GM12878 (cell line): Measurements from ENCODE around the gene LRRC14B. TPM values are rescaled to one million over a fixed set of nuclear protein-coding genes. Genes with fewer than 3 reads are reported as not detected.

ENCODE experiments used
- ATAC-seq: fragments of 200-7000 bp; cut with Tn5 transposase; 3 replicates; pipeline ENCODE4 v1.9.1; 2020; ENCODE audit warnings: mild to moderate bottlenecking, moderate library complexity
- BruUV-seq: library from RNA; stranded (reverse); fragments of 400-500 nt; replicated peaks from 2 replicates; lab custom pipeline; 2021; lab: Mats Ljungman, UMichigan
- CTCF ChIA-PET: fragments of 300-600 bp; sonication (Branson Sonifier 250); formaldehyde crosslinking; extraction: SDS; loops from one replicate; lab custom pipeline; 2021; ENCODE audit warnings: inconsistent platforms; lab: Yijun Ruan, JAX
- POLR2A ChIA-PET: fragments of 350-600 bp; formaldehyde crosslinking; extraction: SDS; loops from one replicate; lab custom pipeline; 2021; ENCODE audit warnings: inconsistent platforms; lab: Charles Lee
- RAD21 ChIA-PET: fragments of 300-600 bp; sonication (Branson Sonifier 250); formaldehyde crosslinking; loops from one replicate; lab custom pipeline; 2023; ENCODE audit warnings: antibody characterized with exemption; ENCODE audit not compliant: unreplicated experiment; lab: Charles Lee
- SMC1A ChIA-PET: fragments of 300-600 bp; sonication (Branson Sonifier 250); formaldehyde crosslinking; loops from one replicate; lab custom pipeline; 2023; ENCODE audit not compliant: unreplicated experiment, uncharacterized antibody; lab: Charles Lee
- DNase-seq: peaks from one replicate; pipeline ENCODE4 v3.0.0-alpha.2; 2011; ENCODE audit warnings: low read depth, low spot score
- FAIRE-seq: peaks from 3 replicates; lab custom pipeline; 2011; peaks lifted over from hg19 to GRCh38; lab: Jason Lieb, UNC
- H2AFZ ChIP-seq: 2 replicates; pipeline ENCODE4 v1.6.0; 2011; ENCODE audit warnings: low read depth, low read length, control low read depth; ENCODE audit not compliant: control insufficient read depth
- H3K27ac ChIP-seq: 2 replicates; pipeline ENCODE4 v1.5.1; 2011; ENCODE audit warnings: control low read depth; ENCODE audit not compliant: control insufficient read depth, insufficient read depth
- H3K27me3 ChIP-seq, 2 experiments: replicated peaks in 1 of 2; 2 replicates each; pipeline versions ENCODE4 v1.6.0 to v1.6.1; 2011; ENCODE audit warnings: low read length in 1 of 2; ENCODE audit not compliant: control insufficient read depth in 2 of 2, insufficient read depth in 2 of 2
- H3K36me3 ChIP-seq, 2 experiments: 2 replicates each; pipeline ENCODE4 v1.5.1; 2011; ENCODE audit warnings: low read length in 1 of 2; ENCODE audit not compliant: control insufficient read depth in 2 of 2, insufficient read depth in 2 of 2
- H3K4me1 ChIP-seq: 2 replicates; pipeline ENCODE4 v1.6.1; 2011; ENCODE audit warnings: mild to moderate bottlenecking, low read length, moderate library complexity, mixed read lengths; ENCODE audit not compliant: control insufficient read depth, insufficient read depth
- H3K4me2 ChIP-seq: 2 replicates; pipeline ENCODE4 v1.6.0; 2011; ENCODE audit warnings: control low read depth; ENCODE audit not compliant: control insufficient read depth, insufficient read depth
- H3K4me3 ChIP-seq: fragments of 200-600 bp; sonication (generic); 2 replicates; pipeline ENCODE4 v1.5.1; 2016
- H3K79me2 ChIP-seq: 2 replicates; pipeline ENCODE4 v1.6.0; 2011; ENCODE audit warnings: low read length; ENCODE audit not compliant: control insufficient read depth, insufficient read depth
- H3K9ac ChIP-seq: 2 replicates; pipeline ENCODE4 v1.8.0; 2011; ENCODE audit warnings: low read length, control low read depth, mixed read lengths; ENCODE audit not compliant: control insufficient read depth, insufficient read depth
- H3K9me3 ChIP-seq: replicated peaks from 3 replicates; pipeline ENCODE4 v1.5.1; 2011; ENCODE audit warnings: mild to moderate bottlenecking, low read length; ENCODE audit not compliant: control insufficient read depth, insufficient read depth
- H4K20me1 ChIP-seq: 2 replicates; pipeline ENCODE4 v1.6.0; 2011; ENCODE audit not compliant: control insufficient read depth, insufficient read depth
- KLF5 ChIP-seq: fragments of 450-650 bp; IDR thresholded peaks from 2 replicates; pipeline ENCODE4 v1.6.1; 2014; ENCODE audit warnings: mild to moderate bottlenecking; ENCODE audit not compliant: partially characterized antibody
- NBN ChIP-seq: fragments of 450-650 bp; IDR thresholded peaks from 2 replicates; pipeline ENCODE4 v1.6.1; 2016
- NFXL1 ChIP-seq: fragments of 450-650 bp; IDR thresholded peaks from 2 replicates; pipeline ENCODE4 v1.6.1; 2017; ENCODE audit warnings: antibody characterized with exemption, mild to moderate bottlenecking, borderline replicate concordance
- POLR2A ChIP-seq: IDR thresholded peaks from 2 replicates; pipeline ENCODE4 v1.6.1; 2011; ENCODE audit warnings: low read depth, mild to moderate bottlenecking, low read length
- POU2F2 ChIP-seq: IDR thresholded peaks from 3 replicates; pipeline ENCODE4 v1.6.1; 2011; ENCODE audit warnings: low read depth, mild to moderate bottlenecking, low read length, borderline replicate concordance
- SPI1 ChIP-seq: IDR thresholded peaks from 2 replicates; pipeline ENCODE4 v1.6.1; 2011; ENCODE audit warnings: low read depth, mild to moderate bottlenecking, low read length, moderate library complexity, borderline replicate concordance; ENCODE audit not compliant: insufficient read depth
- WGBS: methylation state at CpG from one replicate; pipeline ENCODE4 v1.1.6; 2016; ENCODE audit warnings: low lambda C conversion rate; ENCODE audit not compliant: insufficient replicate concordance, insufficient coverage; ENCODE audit errors: missing lambda C conversion rate; 5-methylcytosine and 5-hydroxymethylcytosine counted together
- in situ Hi-C: fragments of 300-500 bp; cut with MboI; formaldehyde crosslinking; loops from 9 replicates; pipeline ENCODE4 v1.14.3; 2018; ENCODE audit warnings: mixed read lengths
- intact Hi-C: fragments of 100-400 bp; cut with micrococcal nuclease; formaldehyde crosslinking; loops from one replicate; pipeline ENCODE4 v1.14.2; 2022; ENCODE audit not compliant: unreplicated experiment
- polyA plus RNA-seq, 11 experiments: library from polyadenylated mRNA; depleted of rRNA in 4 of 11; unstranded in 6 of 11; stranded (reverse) in 5 of 11; fragments of >200 nt; fragmentation: Nextera tagmentation in 4 of 11; fragmentation: Illumina TruSeq in 1 of 11; extraction: Ambion mirVana in 4 of 11; extraction: Trizol in 1 of 11; gene quantifications; 1 replicate in 1 of 11; 2 replicates in 10 of 11; pipeline versions ENCODE4 v1.2.1 to v1.2.3, GENCODE V29; 2011 to 2016; ENCODE audit warnings: inconsistent platforms in 2 of 11, missing spikeins in 2 of 11, low read depth in 1 of 11
- total RNA-seq, 4 experiments: library from RNA; depleted of rRNA in 3 of 4; stranded (reverse); fragments of >200 nt in 3 of 4; fragmentation: Illumina TruSeq in 1 of 4; extraction: Trizol in 1 of 4; gene quantifications; 2 replicates each; pipeline versions ENCODE4 v1.2.1 to v1.2.3, GENCODE V29; 2013 to 2021
- TF ChIP-seq, protein P1 (sequence below): fragments of 450-650 bp; IDR thresholded peaks from 2 replicates; pipeline ENCODE4 v1.6.1; 2016; ENCODE audit warnings: mild to moderate bottlenecking, moderate library complexity, borderline replicate concordance

Gene LRRC14B
- total and polyA plus RNA-seq, 10 of the 15 experiments (the other 5 are each of a cell fraction or from before 2014, with no cell fraction given) = 0.06 to 0.31 (median 0.13) TPM; not detected in 5

- H3K27me3 ChIP-seq = no peaks in the 10 kb centered on the region; a peak in 1 of 4 replicates
- WGBS = 68% methylated on average over 9 of the region's 9 CpGs
- intact Hi-C loops = no loop called here
- no peak overlapping the region for H3K27ac ChIP-seq
- ChIA-PET CTCF (no interaction called here), RAD21 (no interaction called here), POLR2A (no interaction called here), SMC1A (no interaction called here)
- H2AFZ ChIP-seq = no peak overlapping the region
- TF ChIP-seq, protein P1, sequence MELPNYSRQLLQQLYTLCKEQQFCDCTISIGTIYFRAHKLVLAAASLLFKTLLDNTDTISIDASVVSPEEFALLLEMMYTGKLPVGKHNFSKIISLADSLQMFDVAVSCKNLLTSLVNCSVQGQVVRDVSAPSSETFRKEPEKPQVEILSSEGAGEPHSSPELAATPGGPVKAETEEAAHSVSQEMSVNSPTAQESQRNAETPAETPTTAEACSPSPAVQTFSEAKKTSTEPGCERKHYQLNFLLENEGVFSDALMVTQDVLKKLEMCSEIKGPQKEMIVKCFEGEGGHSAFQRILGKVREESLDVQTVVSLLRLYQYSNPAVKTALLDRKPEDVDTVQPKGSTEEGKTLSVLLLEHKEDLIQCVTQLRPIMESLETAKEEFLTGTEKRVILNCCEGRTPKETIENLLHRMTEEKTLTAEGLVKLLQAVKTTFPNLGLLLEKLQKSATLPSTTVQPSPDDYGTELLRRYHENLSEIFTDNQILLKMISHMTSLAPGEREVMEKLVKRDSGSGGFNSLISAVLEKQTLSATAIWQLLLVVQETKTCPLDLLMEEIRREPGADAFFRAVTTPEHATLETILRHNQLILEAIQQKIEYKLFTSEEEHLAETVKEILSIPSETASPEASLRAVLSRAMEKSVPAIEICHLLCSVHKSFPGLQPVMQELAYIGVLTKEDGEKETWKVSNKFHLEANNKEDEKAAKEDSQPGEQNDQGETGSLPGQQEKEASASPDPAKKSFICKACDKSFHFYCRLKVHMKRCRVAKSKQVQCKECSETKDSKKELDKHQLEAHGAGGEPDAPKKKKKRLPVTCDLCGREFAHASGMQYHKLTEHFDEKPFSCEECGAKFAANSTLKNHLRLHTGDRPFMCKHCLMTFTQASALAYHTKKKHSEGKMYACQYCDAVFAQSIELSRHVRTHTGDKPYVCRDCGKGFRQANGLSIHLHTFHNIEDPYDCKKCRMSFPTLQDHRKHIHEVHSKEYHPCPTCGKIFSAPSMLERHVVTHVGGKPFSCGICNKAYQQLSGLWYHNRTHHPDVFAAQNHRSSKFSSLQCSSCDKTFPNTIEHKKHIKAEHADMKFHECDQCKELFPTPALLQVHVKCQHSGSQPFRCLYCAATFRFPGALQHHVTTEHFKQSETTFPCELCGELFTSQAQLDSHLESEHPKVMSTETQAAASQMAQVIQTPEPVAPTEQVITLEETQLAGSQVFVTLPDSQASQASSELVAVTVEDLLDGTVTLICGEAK = no peak
- TF ChIP-seq POLR2A = no peak
- no peak for TF ChIP-seq POU2F2
- no peak for TF ChIP-seq SPI1
- no peak for TF ChIP-seq KLF5
- TF ChIP-seq NBN = no peak
- no peak for TF ChIP-seq NFXL1
- no peak overlapping the region for H3K4me3 ChIP-seq
- DNase-seq (no peak), ATAC-seq (no peak), FAIRE-seq (no peak)
- H3K79me2 ChIP-seq = no peaks in the 10 kb centered on the region
- in situ Hi-C loops = no loop called here
- H3K9ac ChIP-seq = no peak overlapping the region
- BruUV-seq = no TSS peak
- no peaks in the 10 kb centered on the region for H3K9me3 ChIP-seq
- H3K4me2 ChIP-seq = no peak overlapping the region
- H3K4me1 ChIP-seq = peaks cover 32% of the 10 kb centered on the region
- no peaks in the 10 kb centered on the region for H3K36me3 ChIP-seq
- no peaks in the 10 kb centered on the region; the same call in 1 of the 2 replicates for H4K20me1 ChIP-seq
Observed at GRCh38 chr5:192691-192969, 1.3 kb downstream of the LRRC14B start.
